NCI-H2227 treated with DMSO at 0.1 percent for 48 hours (cell line): ENCODE data around the gene IFITM5.
"Not testable (repeated sequence)": the region's sequence is repeated elsewhere in the genome, so short reads cannot be mapped to it uniquely, and the experiment has no call there.

Source experiments
- DNase-seq: peaks from one replicate; lab custom pipeline; 2025; lab: John Stamatoyannopoulos, UW

The IFITM5 gene

GRCh38 chr11:312092-312816, 12.9 kb upstream of the IFITM5 start:
- DNase-seq = no peak

- not testable (repeated sequence) for DNase-seq
Measured at GRCh38 chr11:311013-311748, 11.9 kb upstream of the IFITM5 start.

GRCh38 chr11:309979-310572, 10.8 kb upstream of the IFITM5 start:
- not testable (repeated sequence) for DNase-seq

- not testable (repeated sequence) for DNase-seq
Measured at GRCh38 chr11:308740-309665, 9.7 kb upstream of the IFITM5 start.

- not testable (repeated sequence) for DNase-seq
Measured at GRCh38 chr11:307766-308708, 8.7 kb upstream of the IFITM5 start, which contains the start of gene IFITM2. Gene IFITM2, plus strand, starts transcription at chr11:307816. Its CDS starts 377 bp downstream, at chr11:308193.

- DNase-seq = no peak
Measured at GRCh38 chr11:306645-307371, 7.5 kb upstream of the IFITM5 start.

- DNase-seq = no peak
Measured at GRCh38 chr11:305844-306211, 6.5 kb upstream of the IFITM5 start.

GRCh38 chr11:304915-305843, 5.9 kb upstream of the IFITM5 start:
- no peak for DNase-seq

- no peak for DNase-seq
Measured at GRCh38 chr11:304061-304506, 4.8 kb upstream of the IFITM5 start.

- no peak for DNase-seq
Measured at GRCh38 chr11:303363-303762, 4.0 kb upstream of the IFITM5 start.

GRCh38 chr11:299951-300735, 817 bp upstream of the IFITM5 start:
- no peak for DNase-seq

- no peak for DNase-seq
Measured at GRCh38 chr11:298406-299065, 790 bp downstream of the IFITM5 start.

- no peak for DNase-seq
Measured at GRCh38 chr11:297586-298405, 1.5 kb downstream of the IFITM5 start.

GRCh38 chr11:297051-297585, 2.2 kb downstream of the IFITM5 start:
- DNase-seq = no peak

- no peak for DNase-seq
Measured at GRCh38 chr11:296171-297050, 2.9 kb downstream of the IFITM5 start.
